Ishikawa (cell line): ENCODE data around the gene ZNFX1.

Source experiments
- CEBPB ChIP-seq: IDR thresholded peaks from 2 replicates; pipeline ENCODE4 v1.6.1; 2012
- CREB1 ChIP-seq: IDR thresholded peaks from 2 replicates; pipeline ENCODE4 v1.6.1; 2012; ENCODE audit warnings: low read depth
- EGR1 ChIP-seq: IDR thresholded peaks from 2 replicates; pipeline ENCODE4 v1.6.1; 2012
- EP300 ChIP-seq: IDR thresholded peaks from 2 replicates; pipeline ENCODE4 v1.6.1; 2012; ENCODE audit warnings: borderline replicate concordance
- FOXM1 ChIP-seq: IDR thresholded peaks from 2 replicates; pipeline ENCODE4 v1.6.1; 2012; ENCODE audit warnings: low read depth, borderline replicate concordance
- MAX ChIP-seq: IDR thresholded peaks from 2 replicates; pipeline ENCODE4 v1.6.1; 2012
- NFIC ChIP-seq: IDR thresholded peaks from 2 replicates; pipeline ENCODE4 v1.6.1; 2012
- RAD21 ChIP-seq: IDR thresholded peaks from 2 replicates; pipeline ENCODE4 v1.6.1; 2012; ENCODE audit warnings: low read depth
- TAF1 ChIP-seq: IDR thresholded peaks from 2 replicates; pipeline ENCODE4 v1.6.1; 2012; ENCODE audit warnings: low read depth, mild to moderate bottlenecking
- TCF12 ChIP-seq: IDR thresholded peaks from 2 replicates; pipeline ENCODE4 v1.6.1; 2012; ENCODE audit warnings: low read depth
- TEAD4 ChIP-seq: IDR thresholded peaks from 2 replicates; pipeline ENCODE4 v1.6.1; 2012
- YY1 ChIP-seq: IDR thresholded peaks from 2 replicates; pipeline ENCODE4 v1.6.1; 2012; ENCODE audit warnings: low read depth
- ZBTB7A ChIP-seq: IDR thresholded peaks from 2 replicates; pipeline ENCODE4 v1.6.1; 2012; ENCODE audit warnings: low read depth
- TF ChIP-seq, protein P1 (sequence below): IDR thresholded peaks from 2 replicates; pipeline ENCODE4 v1.6.1; 2012
- TF ChIP-seq, protein P2 (sequence below): IDR thresholded peaks from 2 replicates; pipeline ENCODE4 v1.6.1; 2012; ENCODE audit warnings: low read depth, mild to moderate bottlenecking

The ZNFX1 gene

DNA sequence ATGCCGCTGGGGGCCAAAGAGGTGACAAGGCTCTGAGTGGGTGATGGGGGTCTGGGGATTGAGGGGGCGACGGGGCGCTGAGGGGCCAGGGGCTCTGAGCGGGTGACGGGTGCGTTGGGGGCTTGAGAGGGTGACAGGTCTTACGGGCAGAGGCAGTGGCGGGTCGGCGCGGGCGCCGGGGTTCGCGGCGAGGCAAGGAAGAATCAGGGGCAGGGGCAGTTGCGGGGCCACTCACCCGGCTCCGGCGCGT is 146 bp downstream of the ZNFX1 start:
- TF ChIP-seq NFIC: no peak
- TF ChIP-seq RAD21: no peak
- TF ChIP-seq, protein P1, sequence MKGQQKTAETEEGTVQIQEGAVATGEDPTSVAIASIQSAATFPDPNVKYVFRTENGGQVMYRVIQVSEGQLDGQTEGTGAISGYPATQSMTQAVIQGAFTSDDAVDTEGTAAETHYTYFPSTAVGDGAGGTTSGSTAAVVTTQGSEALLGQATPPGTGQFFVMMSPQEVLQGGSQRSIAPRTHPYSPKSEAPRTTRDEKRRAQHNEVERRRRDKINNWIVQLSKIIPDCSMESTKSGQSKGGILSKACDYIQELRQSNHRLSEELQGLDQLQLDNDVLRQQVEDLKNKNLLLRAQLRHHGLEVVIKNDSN: no peak
- TF ChIP-seq EP300: no peak
- TF ChIP-seq TAF1: no peak
- TF ChIP-seq EGR1: no peak
- TF ChIP-seq TEAD4: no peak
- TF ChIP-seq, protein P2, sequence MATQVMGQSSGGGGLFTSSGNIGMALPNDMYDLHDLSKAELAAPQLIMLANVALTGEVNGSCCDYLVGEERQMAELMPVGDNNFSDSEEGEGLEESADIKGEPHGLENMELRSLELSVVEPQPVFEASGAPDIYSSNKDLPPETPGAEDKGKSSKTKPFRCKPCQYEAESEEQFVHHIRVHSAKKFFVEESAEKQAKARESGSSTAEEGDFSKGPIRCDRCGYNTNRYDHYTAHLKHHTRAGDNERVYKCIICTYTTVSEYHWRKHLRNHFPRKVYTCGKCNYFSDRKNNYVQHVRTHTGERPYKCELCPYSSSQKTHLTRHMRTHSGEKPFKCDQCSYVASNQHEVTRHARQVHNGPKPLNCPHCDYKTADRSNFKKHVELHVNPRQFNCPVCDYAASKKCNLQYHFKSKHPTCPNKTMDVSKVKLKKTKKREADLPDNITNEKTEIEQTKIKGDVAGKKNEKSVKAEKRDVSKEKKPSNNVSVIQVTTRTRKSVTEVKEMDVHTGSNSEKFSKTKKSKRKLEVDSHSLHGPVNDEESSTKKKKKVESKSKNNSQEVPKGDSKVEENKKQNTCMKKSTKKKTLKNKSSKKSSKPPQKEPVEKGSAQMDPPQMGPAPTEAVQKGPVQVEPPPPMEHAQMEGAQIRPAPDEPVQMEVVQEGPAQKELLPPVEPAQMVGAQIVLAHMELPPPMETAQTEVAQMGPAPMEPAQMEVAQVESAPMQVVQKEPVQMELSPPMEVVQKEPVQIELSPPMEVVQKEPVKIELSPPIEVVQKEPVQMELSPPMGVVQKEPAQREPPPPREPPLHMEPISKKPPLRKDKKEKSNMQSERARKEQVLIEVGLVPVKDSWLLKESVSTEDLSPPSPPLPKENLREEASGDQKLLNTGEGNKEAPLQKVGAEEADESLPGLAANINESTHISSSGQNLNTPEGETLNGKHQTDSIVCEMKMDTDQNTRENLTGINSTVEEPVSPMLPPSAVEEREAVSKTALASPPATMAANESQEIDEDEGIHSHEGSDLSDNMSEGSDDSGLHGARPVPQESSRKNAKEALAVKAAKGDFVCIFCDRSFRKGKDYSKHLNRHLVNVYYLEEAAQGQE: no peak
- no peak for TF ChIP-seq CREB1
- TF ChIP-seq FOXM1: no peak
- no peak for TF ChIP-seq CEBPB
- TF ChIP-seq YY1: no peak
- TF ChIP-seq ZBTB7A: no peak
- TF ChIP-seq MAX: no peak
- no peak for TF ChIP-seq TCF12

- TF ChIP-seq ZBTB7A (peak; percentile 80; the same call in 1 of the 2 replicates), RAD21 (no peak)
These were observed 684 bp downstream of the ZNFX1 start for GRCh38 chr20:49276961-49277785.

GRCh38 chr20:49276161-49276960 is 1.5 kb downstream of the ZNFX1 start:
- TF ChIP-seq EP300: peak; percentile 50; the same call in 1 of the 2 replicates
- peak; percentile 84 for TF ChIP-seq CEBPB
- 0 out of 2 replicates have a peak, but pooled peaks have one; percentile 58 for TF ChIP-seq TCF12
- no peak for TF ChIP-seq ZBTB7A
- peak; percentile 97 for TF ChIP-seq NFIC
- TF ChIP-seq MAX: no peak
- TF ChIP-seq, protein P1: no peak
- TF ChIP-seq EGR1: no peak
- no peak for TF ChIP-seq TAF1
- TF ChIP-seq, protein P2: no peak
- TF ChIP-seq FOXM1: no peak
- peak; percentile 22; the same call in 1 of the 2 replicates for TF ChIP-seq TEAD4

DNA sequence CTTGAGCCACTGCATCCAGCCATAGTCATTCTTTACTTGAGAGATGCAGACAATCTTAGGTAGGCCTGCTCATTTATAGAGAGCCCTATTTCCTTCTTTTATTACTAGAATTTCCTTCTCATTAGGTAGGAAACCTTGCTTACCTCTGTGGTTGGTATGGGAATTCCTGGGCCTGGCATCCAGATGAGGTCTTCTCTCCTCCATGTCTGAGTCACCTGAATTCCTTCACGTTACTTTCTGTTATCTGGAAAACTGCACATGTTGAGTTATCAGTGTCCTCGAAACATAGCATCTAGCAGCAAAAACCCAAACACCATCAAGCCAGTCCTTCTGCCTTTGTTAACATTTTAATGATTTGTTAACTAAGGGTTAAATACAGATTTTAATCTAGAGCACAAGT is 2.2 kb downstream of the ZNFX1 start:
- peak; percentile 43; the same call in 1 of the 2 replicates for TF ChIP-seq TEAD4
- TF ChIP-seq, protein P2: no peak
- TF ChIP-seq EP300: no peak
